MM.1S (cell line): ENCODE results near the gene SNAI3.
A peak's percentile ranks its signal among the peaks of the same experiment; 100 is the strongest.

Source experiments
- DNase-seq: peaks from one replicate; pipeline ENCODE4 v3.0.0-alpha.2; 2015
- H2AFZ ChIP-seq: fragments of 300-600 bp; sonication (generic); 2 replicates; pipeline ENCODE4 v1.6.0; 2016; ENCODE audit warnings: antibody characterized with exemption, low read length
- H3F3A ChIP-seq: fragments of 300-600 bp; sonication (generic); 2 replicates; pipeline ENCODE4 v1.6.1; 2016; ENCODE audit warnings: mild to moderate bottlenecking, antibody characterized with exemption, low read length, moderate library complexity, mixed read lengths; ENCODE audit not compliant: insufficient read depth
- H3K27ac ChIP-seq: fragments of 300-600 bp; sonication (generic); 2 replicates; pipeline ENCODE4 v1.5.1; 2016; ENCODE audit warnings: mild to moderate bottlenecking, low read length
- H3K27me3 ChIP-seq: fragments of 300-600 bp; sonication (generic); replicated peaks from 2 replicates; pipeline ENCODE4 v1.6.0; 2016; ENCODE audit warnings: low read length; ENCODE audit not compliant: insufficient read depth
- H3K36me3 ChIP-seq: fragments of 300-600 bp; sonication (generic); replicated peaks from 2 replicates; pipeline ENCODE4 v1.6.1; 2016; ENCODE audit warnings: mild to moderate bottlenecking, low read length, mixed read lengths; ENCODE audit not compliant: insufficient read depth
- H3K4me1 ChIP-seq: fragments of 300-600 bp; sonication (generic); 2 replicates; pipeline ENCODE4 v1.6.1; 2016; ENCODE audit warnings: low read length, mixed read lengths
- H3K4me2 ChIP-seq: fragments of 300-600 bp; sonication (generic); 2 replicates; pipeline ENCODE4 v1.6.0; 2016; ENCODE audit warnings: low read depth, low read length
- H3K4me3 ChIP-seq: fragments of 300-600 bp; sonication (generic); 2 replicates; pipeline ENCODE4 v1.5.1; 2016; ENCODE audit warnings: low read length, mixed read lengths
- H3K79me2 ChIP-seq: fragments of 300-600 bp; sonication (generic); 2 replicates; pipeline ENCODE4 v1.6.1; 2016; ENCODE audit warnings: mixed run types, low read length, mixed read lengths
- H3K9ac ChIP-seq: fragments of 300-600 bp; sonication (generic); 2 replicates; pipeline ENCODE4 v1.6.1; 2016; ENCODE audit warnings: low read length, mixed read lengths
- H3K9me2 ChIP-seq: fragments of 300-600 bp; sonication (generic); replicated peaks from 2 replicates; pipeline ENCODE4 v1.6.1; 2016; ENCODE audit warnings: mild to moderate bottlenecking, low read length, mixed read lengths; ENCODE audit not compliant: insufficient read depth
- H3K9me3 ChIP-seq: fragments of 300-600 bp; sonication (generic); replicated peaks from 2 replicates; pipeline ENCODE4 v1.6.1; 2016; ENCODE audit warnings: mild to moderate bottlenecking, low read length, mixed read lengths; ENCODE audit not compliant: insufficient read depth
- H4K20me1 ChIP-seq: fragments of 300-600 bp; sonication (generic); 2 replicates; pipeline ENCODE4 v1.6.1; 2016; ENCODE audit warnings: mild to moderate bottlenecking, low read length, moderate library complexity, mixed read lengths; ENCODE audit not compliant: insufficient read depth
- EZH2 ChIP-seq: fragments of 300-600 bp; sonication (generic); optimal IDR thresholded peaks from 2 replicates; pipeline ENCODE3; 2017; ENCODE audit warnings: low read depth, mild to moderate bottlenecking, antibody characterized with exemption, low read length, mixed read lengths
- EZH2phosphoT487 ChIP-seq: fragments of 300-600 bp; sonication (generic); IDR thresholded peaks from 2 replicates; pipeline ENCODE4 v1.6.1; 2018; ENCODE audit warnings: antibody characterized with exemption, low read length
- TF ChIP-seq, protein P1 (sequence below): fragments of 300-600 bp; sonication (generic); IDR thresholded peaks from 2 replicates; pipeline ENCODE4 v1.5.1; 2016; ENCODE audit warnings: antibody characterized with exemption, low read length, mixed read lengths

SNAI3 gene

GRCh38 chr16:88687254-88687576 is 908 bp upstream of the SNAI3 start:
- no peaks in the 10 kb centered on the region for H3K27me3 ChIP-seq

DNA sequence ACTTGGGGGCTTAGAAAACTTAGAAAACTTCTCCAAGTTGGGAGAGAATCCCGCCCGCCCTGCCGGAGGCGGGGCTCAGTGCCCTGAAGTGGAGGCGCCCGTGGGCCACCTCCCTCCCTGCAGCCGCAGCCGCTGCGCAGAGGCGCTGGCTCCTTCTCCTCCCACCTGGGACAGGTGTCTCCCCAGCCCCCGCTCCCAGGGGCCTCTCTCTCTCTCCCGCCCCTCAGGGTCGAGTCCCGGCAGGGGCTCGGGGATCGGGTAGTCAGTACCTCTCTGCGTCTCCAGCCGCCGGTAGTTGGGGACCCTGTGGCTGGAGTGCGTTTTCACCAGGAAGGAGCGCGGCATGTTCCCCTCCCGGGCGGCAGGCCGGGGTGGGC is 257 bp downstream of the SNAI3 start:
- peak overlapping the region; percentile 68 for H3K9ac ChIP-seq
- H3K4me1 ChIP-seq: peaks cover 17% of the 10 kb centered on the region
- H3K27ac ChIP-seq: peak overlapping the region; percentile 75; the same call in 1 of the 2 replicates
- H3K4me3 ChIP-seq: peak overlapping the region; percentile 74
- H4K20me1 ChIP-seq: no peaks in the 10 kb centered on the region
- DNase-seq: peak; percentile 72
- peaks cover 23% of the 10 kb centered on the region for H3F3A ChIP-seq
- H3K36me3 ChIP-seq: no peaks in the 10 kb centered on the region
- H3K9me2 ChIP-seq: no peaks in the 10 kb centered on the region
- peak overlapping the region; percentile 84; the same call in 1 of the 2 replicates for H3K4me2 ChIP-seq
- TF ChIP-seq EZH2 (no peak), EZH2phosphoT487 (no peak)
- TF ChIP-seq, protein P1, sequence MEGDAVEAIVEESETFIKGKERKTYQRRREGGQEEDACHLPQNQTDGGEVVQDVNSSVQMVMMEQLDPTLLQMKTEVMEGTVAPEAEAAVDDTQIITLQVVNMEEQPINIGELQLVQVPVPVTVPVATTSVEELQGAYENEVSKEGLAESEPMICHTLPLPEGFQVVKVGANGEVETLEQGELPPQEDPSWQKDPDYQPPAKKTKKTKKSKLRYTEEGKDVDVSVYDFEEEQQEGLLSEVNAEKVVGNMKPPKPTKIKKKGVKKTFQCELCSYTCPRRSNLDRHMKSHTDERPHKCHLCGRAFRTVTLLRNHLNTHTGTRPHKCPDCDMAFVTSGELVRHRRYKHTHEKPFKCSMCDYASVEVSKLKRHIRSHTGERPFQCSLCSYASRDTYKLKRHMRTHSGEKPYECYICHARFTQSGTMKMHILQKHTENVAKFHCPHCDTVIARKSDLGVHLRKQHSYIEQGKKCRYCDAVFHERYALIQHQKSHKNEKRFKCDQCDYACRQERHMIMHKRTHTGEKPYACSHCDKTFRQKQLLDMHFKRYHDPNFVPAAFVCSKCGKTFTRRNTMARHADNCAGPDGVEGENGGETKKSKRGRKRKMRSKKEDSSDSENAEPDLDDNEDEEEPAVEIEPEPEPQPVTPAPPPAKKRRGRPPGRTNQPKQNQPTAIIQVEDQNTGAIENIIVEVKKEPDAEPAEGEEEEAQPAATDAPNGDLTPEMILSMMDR: no peak
- H3K9me3 ChIP-seq: no peaks in the 10 kb centered on the region
- H3K27me3 ChIP-seq: no peaks in the 10 kb centered on the region
- peaks cover 8% of the 10 kb centered on the region; the same call in 1 of the 2 replicates for H3K79me2 ChIP-seq
- no peak overlapping the region for H2AFZ ChIP-seq

More at GRCh38 chr16:88687254-88687576, 908 bp upstream of the SNAI3 start:
- Histone ChIP-seq H2AFZ (no peak overlapping the region), H3K4me1 (peaks cover 10% of the 10 kb centered on the region), H3K27ac (no peak overlapping the region), H3F3A (peaks cover 14% of the 10 kb centered on the region), H4K20me1 (no peaks in the 10 kb centered on the region), H3K9ac (no peak overlapping the region), H3K36me3 (no peaks in the 10 kb centered on the region), H3K79me2 (peaks cover 8% of the 10 kb centered on the region; the same call in 1 of the 2 replicates), H3K4me2 (no peak overlapping the region), H3K9me2 (no peaks in the 10 kb centered on the region), H3K9me3 (no peaks in the 10 kb centered on the region), H3K4me3 (no peak overlapping the region)
- TF ChIP-seq EZH2phosphoT487 (no peak), EZH2 (no peak)
- TF ChIP-seq, protein P1: no peak
- DNase-seq: no peak

- peak overlapping the region; percentile 84 for H3K4me2 ChIP-seq
- peak overlapping the region; percentile 74 for H3K4me3 ChIP-seq
- no peaks in the 10 kb centered on the region for H4K20me1 ChIP-seq
- H3K9ac ChIP-seq: peak overlapping the region; percentile 68
- H3K4me1 ChIP-seq: peaks cover 23% of the 10 kb centered on the region
- H3K36me3 ChIP-seq: no peaks in the 10 kb centered on the region
- H3F3A ChIP-seq: peaks cover 27% of the 10 kb centered on the region
- H3K9me3 ChIP-seq: no peaks in the 10 kb centered on the region
- TF ChIP-seq, protein P1: peak; percentile 57
- TF ChIP-seq EZH2phosphoT487: no peak
- TF ChIP-seq EZH2: no peak
- peaks cover 8% of the 10 kb centered on the region; the same call in 1 of the 2 replicates for H3K79me2 ChIP-seq
- peak; percentile 61 for DNase-seq
- H2AFZ ChIP-seq: 0 out of 2 replicates have a peak overlapping the region, but pooled peaks have one; percentile 45
- H3K27ac ChIP-seq: peak overlapping the region; percentile 75
- H3K9me2 ChIP-seq: no peaks in the 10 kb centered on the region
- no peaks in the 10 kb centered on the region for H3K27me3 ChIP-seq
Observed at GRCh38 chr16:88685156-88686061, 898 bp downstream of the SNAI3 start.
